HEK293 (cell line): ENCODE results near the gene TYSND1.

Experiments used
- FEZF1 ChIP-seq: fragments of 450-650 bp; formaldehyde crosslinking; IDR thresholded peaks from 2 replicates; pipeline ENCODE4 v1.5.1; 2016; ENCODE audit warnings: missing biosample characterization, missing genetic modification characterization
- GFI1B ChIP-seq: fragments of 450-650 bp; formaldehyde crosslinking; IDR thresholded peaks from 2 replicates; pipeline ENCODE4 v1.5.1; 2016; ENCODE audit warnings: missing biosample characterization, missing genetic modification characterization
- GLI2 ChIP-seq: fragments of 450-650 bp; formaldehyde crosslinking; IDR thresholded peaks from 2 replicates; pipeline ENCODE4; 2017; ENCODE audit warnings: missing biosample characterization, missing genetic modification characterization, low read depth, borderline replicate concordance
- HOXC10 ChIP-seq: sonication (generic); formaldehyde crosslinking; IDR thresholded peaks from 2 replicates; pipeline ENCODE4 v1.8.1; 2023; ENCODE audit warnings: mild to moderate bottlenecking, missing genetic modification reagents
- KLF10 ChIP-seq: fragments of 450-650 bp; IDR thresholded peaks from 2 replicates; pipeline ENCODE4 v1.5.1; 2018; ENCODE audit warnings: missing biosample characterization, mild to moderate bottlenecking, missing genetic modification characterization
- KLF8 ChIP-seq: fragments of 450-650 bp; formaldehyde crosslinking; IDR thresholded peaks from 2 replicates; pipeline ENCODE4 v1.5.1; 2016; ENCODE audit warnings: missing biosample characterization, missing genetic modification characterization
- MEIS1 ChIP-seq: sonication (generic); formaldehyde crosslinking; IDR thresholded peaks from 2 replicates; pipeline ENCODE4 v1.8.1; 2022; ENCODE audit warnings: missing genetic modification reagents, mild to moderate bottlenecking, borderline replicate concordance
- REPIN1 ChIP-seq: fragments of 450-650 bp; formaldehyde crosslinking; IDR thresholded peaks from 2 replicates; pipeline ENCODE4 v1.5.1; 2017; ENCODE audit warnings: missing biosample characterization, missing genetic modification characterization, low read depth
- REST ChIP-seq: fragments of 450-650 bp; formaldehyde crosslinking; IDR thresholded peaks from 2 replicates; pipeline ENCODE4 v1.5.1; 2016; ENCODE audit warnings: missing biosample characterization, missing genetic modification characterization
- SETDB1 ChIP-seq: IDR thresholded peaks from one replicate; pipeline ENCODE4 v1.6.1; 2017; ENCODE audit warnings: mild to moderate bottlenecking, low read length, moderate library complexity, mixed read lengths; ENCODE audit not compliant: insufficient read length
- YY1 ChIP-seq: fragments of 450-650 bp; formaldehyde crosslinking; IDR thresholded peaks from 2 replicates; pipeline ENCODE4 v1.5.1; 2018; ENCODE audit warnings: missing biosample characterization, missing genetic modification characterization
- ZFP69B ChIP-seq: fragments of 450-650 bp; formaldehyde crosslinking; IDR thresholded peaks from 2 replicates; pipeline ENCODE4 v1.5.1; 2016; ENCODE audit warnings: missing biosample characterization, missing genetic modification characterization
- ZNF202 ChIP-seq: fragments of 450-650 bp; formaldehyde crosslinking; IDR thresholded peaks from 2 replicates; pipeline ENCODE4 v1.5.1; 2016; ENCODE audit warnings: missing biosample characterization, missing genetic modification characterization, borderline replicate concordance
- ZNF211 ChIP-seq: fragments of 450-650 bp; formaldehyde crosslinking; IDR thresholded peaks from 2 replicates; pipeline ENCODE4 v1.5.1; 2016; ENCODE audit warnings: low read depth, missing biosample characterization, missing genetic modification characterization
- ZNF221 ChIP-seq: fragments of 450-650 bp; formaldehyde crosslinking; IDR thresholded peaks from 2 replicates; pipeline ENCODE4 v1.5.1; 2017; ENCODE audit warnings: missing biosample characterization, missing genetic modification characterization, borderline replicate concordance
- ZNF335 ChIP-seq: fragments of 450-650 bp; formaldehyde crosslinking; conservative IDR thresholded peaks from 2 replicates; pipeline ENCODE4 v1.5.1; 2016; ENCODE audit warnings: missing biosample characterization, missing genetic modification characterization
- ZNF391 ChIP-seq: fragments of 450-650 bp; formaldehyde crosslinking; IDR thresholded peaks from 2 replicates; pipeline ENCODE4 v1.5.1; 2016; ENCODE audit warnings: low read depth, missing biosample characterization, missing genetic modification characterization, borderline replicate concordance
- ZNF398 ChIP-seq: fragments of 450-650 bp; formaldehyde crosslinking; IDR thresholded peaks from 2 replicates; pipeline ENCODE4 v1.5.1; 2017; ENCODE audit warnings: missing biosample characterization, missing genetic modification characterization
- ZNF473 ChIP-seq: fragments of 450-650 bp; formaldehyde crosslinking; IDR thresholded peaks from 2 replicates; pipeline ENCODE4 v1.5.1; 2017; ENCODE audit warnings: missing biosample characterization, missing genetic modification characterization
- ZNF521 ChIP-seq: fragments of 450-650 bp; formaldehyde crosslinking; IDR thresholded peaks from 2 replicates; pipeline ENCODE4 v1.5.1; 2017; ENCODE audit warnings: missing biosample characterization, mild to moderate bottlenecking, missing genetic modification characterization
- ZNF560 ChIP-seq: fragments of 450-650 bp; formaldehyde crosslinking; IDR thresholded peaks from 2 replicates; pipeline ENCODE4 v1.5.1; 2017; ENCODE audit warnings: missing biosample characterization, missing genetic modification characterization, borderline replicate concordance
- ZNF624 ChIP-seq: fragments of 450-650 bp; formaldehyde crosslinking; IDR thresholded peaks from 2 replicates; pipeline ENCODE4 v1.5.1; 2017; ENCODE audit warnings: missing biosample characterization, missing genetic modification characterization
- ZNF664 ChIP-seq: fragments of 450-650 bp; formaldehyde crosslinking; IDR thresholded peaks from 2 replicates; pipeline ENCODE4 v1.5.1; 2016; ENCODE audit warnings: missing biosample characterization, missing genetic modification characterization
- ZNF837 ChIP-seq: fragments of 450-650 bp; formaldehyde crosslinking; IDR thresholded peaks from 2 replicates; pipeline ENCODE4 v1.5.1; 2016; ENCODE audit warnings: missing biosample characterization, missing genetic modification characterization
- ZNF843 ChIP-seq: fragments of 450-650 bp; formaldehyde crosslinking; IDR thresholded peaks from 2 replicates; pipeline ENCODE4 v1.5.1; 2016; ENCODE audit warnings: missing biosample characterization, missing genetic modification characterization
- ZSCAN30 ChIP-seq: fragments of 450-650 bp; IDR thresholded peaks from 2 replicates; pipeline ENCODE4 v1.5.1; 2018; ENCODE audit warnings: missing biosample characterization, mild to moderate bottlenecking, missing genetic modification characterization, moderate library complexity
- TF ChIP-seq, protein P1 (sequence below): fragments of 450-650 bp; formaldehyde crosslinking; IDR thresholded peaks from 2 replicates; pipeline ENCODE4 v1.5.1; 2017; ENCODE audit warnings: missing biosample characterization, missing genetic modification characterization
- TF ChIP-seq, protein P2 (sequence below): fragments of 450-650 bp; formaldehyde crosslinking; IDR thresholded peaks from 2 replicates; pipeline ENCODE4 v1.5.1; 2016; ENCODE audit warnings: missing biosample characterization, missing genetic modification characterization
- TF ChIP-seq, protein P3 (sequence below): fragments of 450-650 bp; formaldehyde crosslinking; IDR thresholded peaks from 2 replicates; pipeline ENCODE4 v1.5.1; 2016; ENCODE audit warnings: missing biosample characterization, missing genetic modification characterization
- TF ChIP-seq, protein P4 (sequence below): fragments of 450-650 bp; formaldehyde crosslinking; IDR thresholded peaks from 2 replicates; pipeline ENCODE4 v1.5.1; 2016; ENCODE audit warnings: missing biosample characterization, missing genetic modification characterization

TYSND1 gene

GRCh38 chr10:70132098-70133029 is 14.1 kb downstream of the TYSND1 start, which contains the start of gene AIFM2 (continued):
- no peak for TF ChIP-seq GLI2 (tag by site-specific recombination)
- no peak for TF ChIP-seq ZNF211
- TF ChIP-seq ZNF335, result peak; percentile 93
- no peak for TF ChIP-seq ZNF221 (tag by site-specific recombination)
- no peak for TF ChIP-seq SETDB1
- TF ChIP-seq KLF10, result peak; percentile 95
- no peak for TF ChIP-seq REPIN1 (tag by site-specific recombination)
- TF ChIP-seq ZNF391, result no peak
- TF ChIP-seq ZNF664 (tag by site-specific recombination), result no peak
- peak; percentile 24; the same call in 1 of the 2 replicates for TF ChIP-seq ZSCAN30 (tag by site-specific recombination)
- TF ChIP-seq, protein P1, sequence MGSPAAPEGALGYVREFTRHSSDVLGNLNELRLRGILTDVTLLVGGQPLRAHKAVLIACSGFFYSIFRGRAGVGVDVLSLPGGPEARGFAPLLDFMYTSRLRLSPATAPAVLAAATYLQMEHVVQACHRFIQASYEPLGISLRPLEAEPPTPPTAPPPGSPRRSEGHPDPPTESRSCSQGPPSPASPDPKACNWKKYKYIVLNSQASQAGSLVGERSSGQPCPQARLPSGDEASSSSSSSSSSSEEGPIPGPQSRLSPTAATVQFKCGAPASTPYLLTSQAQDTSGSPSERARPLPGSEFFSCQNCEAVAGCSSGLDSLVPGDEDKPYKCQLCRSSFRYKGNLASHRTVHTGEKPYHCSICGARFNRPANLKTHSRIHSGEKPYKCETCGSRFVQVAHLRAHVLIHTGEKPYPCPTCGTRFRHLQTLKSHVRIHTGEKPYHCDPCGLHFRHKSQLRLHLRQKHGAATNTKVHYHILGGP (tag by site-specific recombination), result no peak
- TF ChIP-seq, protein P2, sequence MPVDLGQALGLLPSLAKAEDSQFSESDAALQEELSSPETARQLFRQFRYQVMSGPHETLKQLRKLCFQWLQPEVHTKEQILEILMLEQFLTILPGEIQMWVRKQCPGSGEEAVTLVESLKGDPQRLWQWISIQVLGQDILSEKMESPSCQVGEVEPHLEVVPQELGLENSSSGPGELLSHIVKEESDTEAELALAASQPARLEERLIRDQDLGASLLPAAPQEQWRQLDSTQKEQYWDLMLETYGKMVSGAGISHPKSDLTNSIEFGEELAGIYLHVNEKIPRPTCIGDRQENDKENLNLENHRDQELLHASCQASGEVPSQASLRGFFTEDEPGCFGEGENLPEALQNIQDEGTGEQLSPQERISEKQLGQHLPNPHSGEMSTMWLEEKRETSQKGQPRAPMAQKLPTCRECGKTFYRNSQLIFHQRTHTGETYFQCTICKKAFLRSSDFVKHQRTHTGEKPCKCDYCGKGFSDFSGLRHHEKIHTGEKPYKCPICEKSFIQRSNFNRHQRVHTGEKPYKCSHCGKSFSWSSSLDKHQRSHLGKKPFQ, result no peak
- TF ChIP-seq YY1 (tag by site-specific recombination), result no peak
- no peak for TF ChIP-seq ZNF624 (tag by site-specific recombination)
- TF ChIP-seq KLF8, result peak; percentile 78; the same call in 1 of the 2 replicates
- TF ChIP-seq GFI1B (tag by site-specific recombination), result no peak
- no peak for TF ChIP-seq ZNF560 (tag by site-specific recombination)
- no peak for TF ChIP-seq ZNF837
- TF ChIP-seq ZNF202, result no peak
- TF ChIP-seq REST, result 0 out of 2 replicates have a peak, but pooled peaks have one; percentile 7
- TF ChIP-seq ZNF473 (tag by site-specific recombination), result no peak
- no peak for TF ChIP-seq HOXC10
- 0 out of 2 replicates have a peak, but pooled peaks have one; percentile 18 for TF ChIP-seq ZNF843 (tag by site-specific recombination)
- no peak for TF ChIP-seq ZNF521
- TF ChIP-seq ZNF398 (tag by site-specific recombination), result peak; percentile 76
- no peak for TF ChIP-seq MEIS1
- TF ChIP-seq, protein P3, sequence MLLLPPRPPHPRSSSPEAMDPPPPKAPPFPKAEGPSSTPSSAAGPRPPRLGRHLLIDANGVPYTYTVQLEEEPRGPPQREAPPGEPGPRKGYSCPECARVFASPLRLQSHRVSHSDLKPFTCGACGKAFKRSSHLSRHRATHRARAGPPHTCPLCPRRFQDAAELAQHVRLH (tag by site-specific recombination), result no peak
- TF ChIP-seq, protein P4, sequence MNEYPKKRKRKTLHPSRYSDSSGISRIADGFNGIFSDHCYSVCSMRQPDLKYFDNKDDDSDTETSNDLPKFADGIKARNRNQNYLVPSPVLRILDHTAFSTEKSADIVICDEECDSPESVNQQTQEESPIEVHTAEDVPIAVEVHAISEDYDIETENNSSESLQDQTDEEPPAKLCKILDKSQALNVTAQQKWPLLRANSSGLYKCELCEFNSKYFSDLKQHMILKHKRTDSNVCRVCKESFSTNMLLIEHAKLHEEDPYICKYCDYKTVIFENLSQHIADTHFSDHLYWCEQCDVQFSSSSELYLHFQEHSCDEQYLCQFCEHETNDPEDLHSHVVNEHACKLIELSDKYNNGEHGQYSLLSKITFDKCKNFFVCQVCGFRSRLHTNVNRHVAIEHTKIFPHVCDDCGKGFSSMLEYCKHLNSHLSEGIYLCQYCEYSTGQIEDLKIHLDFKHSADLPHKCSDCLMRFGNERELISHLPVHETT (tag by site-specific recombination), result no peak
- TF ChIP-seq FEZF1 (tag by site-specific recombination), result no peak
- TF ChIP-seq ZFP69B (tag by site-specific recombination), result no peak
